Tibial nerve (tissue), 4 donors: ENCODE data around the gene CHMP1A.

Experiments
- EP300 ChIP-seq, 2 donors: sonication (generic); formaldehyde crosslinking; IDR thresholded peaks; one replicate each; pipeline ENCODE4 v1.6.1; 2017; ENCODE audit warnings: antibody characterized with exemption in 2 of 2, mild to moderate bottlenecking in 1 of 2
- POLR2A ChIP-seq, 2 donors: fragments of 450-650 bp; IDR thresholded peaks; one replicate each; pipeline ENCODE4 v1.6.1; 2017; ENCODE audit warnings: antibody characterized with exemption in 2 of 2, mild to moderate bottlenecking in 2 of 2, moderate library complexity in 2 of 2
- TF ChIP-seq, protein P1 (sequence below), 5 experiments: fragments of 200-600 bp in 3 of 5; fragments of 450-650 bp in 2 of 5; sonication (generic) in 3 of 5; IDR thresholded peaks; one replicate each; pipeline ENCODE4 v1.5.1; 2016 to 2019; ENCODE audit warnings: antibody characterized with exemption in 5 of 5, mild to moderate bottlenecking in 3 of 5, moderate library complexity in 2 of 5

DNA sequence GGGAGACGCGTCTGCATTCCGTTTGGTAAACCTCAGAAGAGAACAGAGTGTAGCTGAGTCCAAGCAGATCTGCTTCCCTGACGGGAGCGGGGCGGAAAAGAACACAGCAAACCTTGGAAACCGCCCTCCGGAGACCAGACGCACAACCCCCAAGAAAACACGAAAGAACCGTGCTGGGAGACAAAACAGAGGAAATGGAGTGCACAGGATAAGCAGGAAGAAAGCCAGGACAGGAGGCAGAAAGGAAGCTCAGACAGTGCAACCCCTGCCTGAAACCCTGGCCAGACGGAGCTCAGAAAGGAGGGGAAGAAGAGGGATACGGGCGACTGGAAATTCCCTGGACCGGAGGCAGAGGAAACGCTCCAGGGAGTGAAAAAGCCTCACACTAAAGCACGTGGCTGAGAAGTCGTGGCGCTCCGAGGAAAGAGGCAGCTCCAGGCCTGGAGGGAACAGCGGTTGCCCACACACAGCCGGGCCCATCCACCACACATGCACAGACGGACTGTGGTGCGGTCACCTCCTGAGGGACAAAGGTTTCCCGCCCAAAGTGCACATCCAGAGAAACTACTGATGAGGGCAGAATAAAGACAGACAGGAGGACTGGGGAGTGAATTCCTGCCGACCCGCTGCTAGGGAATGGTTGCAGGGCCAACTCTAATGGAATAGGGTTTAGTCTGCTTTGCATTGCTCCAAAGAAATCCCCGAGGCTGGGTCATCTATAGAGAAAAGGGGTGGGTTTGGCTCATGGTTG, 33.8 kb downstream of the CHMP1A start:
- TF ChIP-seq, protein P1, sequence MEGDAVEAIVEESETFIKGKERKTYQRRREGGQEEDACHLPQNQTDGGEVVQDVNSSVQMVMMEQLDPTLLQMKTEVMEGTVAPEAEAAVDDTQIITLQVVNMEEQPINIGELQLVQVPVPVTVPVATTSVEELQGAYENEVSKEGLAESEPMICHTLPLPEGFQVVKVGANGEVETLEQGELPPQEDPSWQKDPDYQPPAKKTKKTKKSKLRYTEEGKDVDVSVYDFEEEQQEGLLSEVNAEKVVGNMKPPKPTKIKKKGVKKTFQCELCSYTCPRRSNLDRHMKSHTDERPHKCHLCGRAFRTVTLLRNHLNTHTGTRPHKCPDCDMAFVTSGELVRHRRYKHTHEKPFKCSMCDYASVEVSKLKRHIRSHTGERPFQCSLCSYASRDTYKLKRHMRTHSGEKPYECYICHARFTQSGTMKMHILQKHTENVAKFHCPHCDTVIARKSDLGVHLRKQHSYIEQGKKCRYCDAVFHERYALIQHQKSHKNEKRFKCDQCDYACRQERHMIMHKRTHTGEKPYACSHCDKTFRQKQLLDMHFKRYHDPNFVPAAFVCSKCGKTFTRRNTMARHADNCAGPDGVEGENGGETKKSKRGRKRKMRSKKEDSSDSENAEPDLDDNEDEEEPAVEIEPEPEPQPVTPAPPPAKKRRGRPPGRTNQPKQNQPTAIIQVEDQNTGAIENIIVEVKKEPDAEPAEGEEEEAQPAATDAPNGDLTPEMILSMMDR (IDR thresholded peaks at IDR 0.05) = no peak
- TF ChIP-seq EP300 (IDR thresholded peaks at IDR 0.05) (no peak), POLR2A (IDR thresholded peaks at IDR 0.05) (no peak)
